ENCODE measurements around the gene LSM11.

LSM11 gene

DNA sequence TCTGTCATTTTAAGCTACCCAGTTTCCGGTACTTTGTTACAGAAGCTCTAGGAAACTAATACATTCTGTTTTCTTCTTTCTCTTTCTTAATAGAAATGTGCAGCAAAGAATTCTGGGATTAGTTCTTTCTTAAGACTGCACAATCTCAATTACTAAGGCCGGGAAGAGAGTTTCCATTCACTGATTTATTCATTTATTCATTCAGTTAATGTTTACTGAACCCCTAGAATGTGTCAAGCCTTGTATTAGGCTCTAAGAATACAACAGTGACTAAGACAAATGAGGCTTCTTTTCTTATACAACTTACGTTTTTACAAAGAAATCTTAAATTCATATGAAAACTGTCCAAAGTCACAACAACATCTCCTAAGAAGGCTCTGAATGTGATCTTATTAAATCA is 39.8 kb upstream of the LSM11 start:
- Histone ChIP-seq H3K4me2 (ENCODE audit: low read length) (no peak overlapping the region), H3K9ac (ENCODE audit: low read length) (no peak overlapping the region), H3K4ac (ENCODE audit: low read depth, low read length) (no peak overlapping the region), H3K4me3 (ENCODE audit: low read depth, low read length) (no peak overlapping the region), H4K12ac (ENCODE audit: low read depth, low read length) (no peak overlapping the region), H3K79me1 (ENCODE audit: low read length) (no peaks in the 10 kb centered on the region), H2AFZ (ENCODE audit: insufficient read depth, low read length, poor library complexity) (no peak overlapping the region), H3K36me3 (ENCODE audit: control insufficient read depth in 1 of 2, insufficient read depth in 2 of 2, low read length in 2 of 2) (no peaks in the 10 kb centered on the region), H3K9me3 (ENCODE audit: insufficient read depth, low read depth, low read length) (peaks cover 5% of the 10 kb centered on the region), H2BK12ac (ENCODE audit: low read length) (no peak overlapping the region), H3K4me1 (ENCODE audit: control insufficient read depth in 1 of 2, insufficient read depth in 2 of 2, low read length in 2 of 2) (no peaks in the 10 kb centered on the region), H2BK5ac (ENCODE audit: low read depth, low read length, poor library complexity) (no peak overlapping the region), H3K27ac (ENCODE audit: low read depth, low read length) (no peak overlapping the region), H4K8ac (ENCODE audit: low read depth, low read length) (no peak overlapping the region), H4K91ac (ENCODE audit: low read depth, low read length) (no peak overlapping the region), H3K23ac (ENCODE audit: low read length) (no peak overlapping the region), H2AK5ac (ENCODE audit: low read length) (no peak overlapping the region), H3K27me3 (ENCODE audit: insufficient read depth, low read length) (no peaks in the 10 kb centered on the region), H3K79me2 (ENCODE audit: control insufficient read depth, insufficient read depth, low read length, poor library complexity) (no peaks in the 10 kb centered on the region), H3K14ac (ENCODE audit: low read length) (no peak overlapping the region), H3K18ac (ENCODE audit: low read length) (no peak overlapping the region), H2BK120ac (ENCODE audit: insufficient read depth, low read length, poor library complexity) (no peak overlapping the region)
- DNase-seq: no peak
- WGBS (ENCODE audit: extremely low coverage, insufficient coverage, insufficient read length): no CpG with 5 or more reads among the region's 3 CpGs

- no peak overlapping the region for H3K18ac ChIP-seq (ENCODE audit: low read length)
- H4K8ac ChIP-seq (ENCODE audit: low read depth, low read length): no peak overlapping the region
- no peaks in the 10 kb centered on the region for H3K79me1 ChIP-seq (ENCODE audit: low read length)
- no peaks in the 10 kb centered on the region for H3K79me2 ChIP-seq (ENCODE audit: control insufficient read depth, insufficient read depth, low read length, poor library complexity)
- H3K4me3 ChIP-seq (ENCODE audit: low read depth, low read length): no peak overlapping the region
- H3K27ac ChIP-seq (ENCODE audit: low read depth, low read length): no peak overlapping the region
- H4K12ac ChIP-seq (ENCODE audit: low read depth, low read length): no peak overlapping the region
- peak; percentile 46 to 92 for DNase-seq
- H3K9ac ChIP-seq (ENCODE audit: low read length): no peak overlapping the region
- no peak overlapping the region for H3K23ac ChIP-seq (ENCODE audit: low read length)
- no peaks in the 10 kb centered on the region for H3K4me1 ChIP-seq (ENCODE audit: control insufficient read depth in 1 of 2, insufficient read depth in 2 of 2, low read length in 2 of 2)
- H2BK120ac ChIP-seq (ENCODE audit: insufficient read depth, low read length, poor library complexity): no peak overlapping the region
- no peak overlapping the region for H3K4ac ChIP-seq (ENCODE audit: low read depth, low read length)
- no CpG with 5 or more reads among the region's 1 CpG for WGBS (ENCODE audit: extremely low coverage, insufficient coverage, insufficient read length)
- H3K14ac ChIP-seq (ENCODE audit: low read length): no peak overlapping the region
- no peaks in the 10 kb centered on the region for H3K27me3 ChIP-seq (ENCODE audit: insufficient read depth, low read length)
- no peak overlapping the region for H3K4me2 ChIP-seq (ENCODE audit: low read length)
- H3K36me3 ChIP-seq (ENCODE audit: control insufficient read depth in 1 of 2, insufficient read depth in 2 of 2, low read length in 2 of 2): no peaks in the 10 kb centered on the region
- H2BK5ac ChIP-seq (ENCODE audit: low read depth, low read length, poor library complexity): no peak overlapping the region
- no peak overlapping the region for H2AFZ ChIP-seq (ENCODE audit: insufficient read depth, low read length, poor library complexity)
- H3K9me3 ChIP-seq (ENCODE audit: insufficient read depth, low read depth, low read length): no peaks in the 10 kb centered on the region
- H2BK12ac ChIP-seq (ENCODE audit: low read length): no peak overlapping the region
- H4K91ac ChIP-seq (ENCODE audit: low read depth, low read length): no peak overlapping the region
- H2AK5ac ChIP-seq (ENCODE audit: low read length): no peak overlapping the region
Observed at GRCh38 chr5:157708866-157709265, 34.6 kb upstream of the LSM11 start.

- no peak overlapping the region for H3K4me3 ChIP-seq (ENCODE audit: low read depth, low read length)
- H2BK120ac ChIP-seq (ENCODE audit: insufficient read depth, low read length, poor library complexity): no peak overlapping the region
- H4K12ac ChIP-seq (ENCODE audit: low read depth, low read length): no peak overlapping the region
- H4K8ac ChIP-seq (ENCODE audit: low read depth, low read length): no peak overlapping the region
- no peak overlapping the region for H3K23ac ChIP-seq (ENCODE audit: low read length)
- H2AK5ac ChIP-seq (ENCODE audit: low read length): no peak overlapping the region
- no peaks in the 10 kb centered on the region for H3K79me1 ChIP-seq (ENCODE audit: low read length)
- H3K18ac ChIP-seq (ENCODE audit: low read length): no peak overlapping the region
- no peaks in the 10 kb centered on the region for H3K36me3 ChIP-seq (ENCODE audit: control insufficient read depth in 1 of 2, insufficient read depth in 2 of 2, low read length in 2 of 2)
- H2AFZ ChIP-seq (ENCODE audit: insufficient read depth, low read length, poor library complexity): no peak overlapping the region
- H3K9ac ChIP-seq (ENCODE audit: low read length): no peak overlapping the region
- H3K4me2 ChIP-seq (ENCODE audit: low read length): no peak overlapping the region
- H3K4ac ChIP-seq (ENCODE audit: low read depth, low read length): no peak overlapping the region
- H3K79me2 ChIP-seq (ENCODE audit: control insufficient read depth, insufficient read depth, low read length, poor library complexity): no peaks in the 10 kb centered on the region
- no peak overlapping the region for H4K91ac ChIP-seq (ENCODE audit: low read depth, low read length)
- no peaks in the 10 kb centered on the region for H3K27me3 ChIP-seq (ENCODE audit: insufficient read depth, low read length)
- H3K9me3 ChIP-seq (ENCODE audit: insufficient read depth, low read depth, low read length): no peaks in the 10 kb centered on the region
- DNase-seq: peak in 1 of 2 donors; percentile 21
- H3K14ac ChIP-seq (ENCODE audit: low read length): no peak overlapping the region
- H3K4me1 ChIP-seq (ENCODE audit: control insufficient read depth in 1 of 2, insufficient read depth in 2 of 2, low read length in 2 of 2): no peaks in the 10 kb centered on the region
- no peak overlapping the region for H2BK12ac ChIP-seq (ENCODE audit: low read length)
- H2BK5ac ChIP-seq (ENCODE audit: low read depth, low read length, poor library complexity): no peak overlapping the region
- no peak overlapping the region for H3K27ac ChIP-seq (ENCODE audit: low read depth, low read length)
Observed at GRCh38 chr5:157709346-157709745, 34.2 kb upstream of the LSM11 start.

DNA sequence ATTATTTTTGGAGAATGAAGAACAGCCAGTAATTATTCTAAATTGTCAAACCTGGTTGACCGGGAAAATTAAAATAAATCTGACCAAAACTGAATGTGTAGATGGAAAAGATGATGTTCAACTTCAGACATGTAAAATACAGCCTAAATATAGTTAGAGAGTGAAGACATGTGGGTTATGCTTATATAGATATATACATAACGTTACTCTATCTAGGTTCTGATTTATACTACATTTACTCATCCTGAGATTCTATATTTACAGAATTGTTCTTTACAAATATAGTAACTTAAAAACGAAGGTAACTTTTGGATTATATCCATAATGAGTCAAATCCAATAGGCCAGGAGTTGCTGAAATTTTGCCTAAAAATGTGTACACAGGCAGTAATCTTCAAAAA is 33.1 kb upstream of the LSM11 start:
- Histone ChIP-seq H4K91ac (ENCODE audit: low read depth, low read length) (no peak overlapping the region), H3K4me3 (ENCODE audit: low read depth, low read length) (no peak overlapping the region), H2BK120ac (ENCODE audit: insufficient read depth, low read length, poor library complexity) (no peak overlapping the region), H2AK5ac (ENCODE audit: low read length) (no peak overlapping the region), H3K4me2 (ENCODE audit: low read length) (no peak overlapping the region), H3K27ac (ENCODE audit: low read depth, low read length) (no peak overlapping the region), H2BK5ac (ENCODE audit: low read depth, low read length, poor library complexity) (no peak overlapping the region), H3K79me2 (ENCODE audit: control insufficient read depth, insufficient read depth, low read length, poor library complexity) (no peaks in the 10 kb centered on the region), H2AFZ (ENCODE audit: insufficient read depth, low read length, poor library complexity) (no peak overlapping the region), H3K18ac (ENCODE audit: low read length) (no peak overlapping the region), H4K8ac (ENCODE audit: low read depth, low read length) (no peak overlapping the region), H3K4me1 (ENCODE audit: control insufficient read depth in 1 of 2, insufficient read depth in 2 of 2, low read length in 2 of 2) (no peaks in the 10 kb centered on the region), H2BK12ac (ENCODE audit: low read length) (no peak overlapping the region), H3K79me1 (ENCODE audit: low read length) (no peaks in the 10 kb centered on the region), H3K27me3 (ENCODE audit: insufficient read depth, low read length) (no peaks in the 10 kb centered on the region), H3K4ac (ENCODE audit: low read depth, low read length) (no peak overlapping the region), H3K36me3 (ENCODE audit: control insufficient read depth in 1 of 2, insufficient read depth in 2 of 2, low read length in 2 of 2) (no peaks in the 10 kb centered on the region), H4K12ac (ENCODE audit: low read depth, low read length) (no peak overlapping the region), H3K9me3 (ENCODE audit: insufficient read depth, low read depth, low read length) (no peaks in the 10 kb centered on the region), H3K9ac (ENCODE audit: low read length) (no peak overlapping the region), H3K23ac (ENCODE audit: low read length) (no peak overlapping the region), H3K14ac (ENCODE audit: low read length) (no peak overlapping the region)
- no peak for DNase-seq
- no CpG with 5 or more reads among the region's 3 CpGs for WGBS (ENCODE audit: extremely low coverage, insufficient coverage, insufficient read length)

Measured in trophoblast cell (in vitro differentiated cells and primary cell).